T-helper 9 cell (primary cell): ENCODE measurements around the gene PRDM9.

ENCODE experiments used
- DNase-seq: peaks from one replicate; pipeline ENCODE4 v3.0.0-alpha.2; 2020

Gene PRDM9

GRCh38 chr5:23528677-23529076 lies 21.3 kb downstream of the PRDM9 start:
- no peak for DNase-seq

GRCh38 chr5:23530571-23530970 lies 23.2 kb downstream of the PRDM9 start:
- no peak for DNase-seq

- DNase-seq, result no peak
Observed at GRCh38 chr5:23571059-23571458, 63.6 kb downstream of the PRDM9 start.
